HG02588 (cell line): ENCODE data around the gene NNAT.

Experiments used
- ATAC-seq: cut with Tn5 transposase; IDR thresholded peaks from one replicate; pipeline ENCODE4 v1.9.1; 2021; ENCODE audit warnings: mild to moderate bottlenecking, moderate library complexity; ENCODE audit not compliant: unreplicated experiment

NNAT gene

GRCh38 chr20:37501940-37502339, 19.1 kb upstream of the NNAT start:
- ATAC-seq: no peak

DNA sequence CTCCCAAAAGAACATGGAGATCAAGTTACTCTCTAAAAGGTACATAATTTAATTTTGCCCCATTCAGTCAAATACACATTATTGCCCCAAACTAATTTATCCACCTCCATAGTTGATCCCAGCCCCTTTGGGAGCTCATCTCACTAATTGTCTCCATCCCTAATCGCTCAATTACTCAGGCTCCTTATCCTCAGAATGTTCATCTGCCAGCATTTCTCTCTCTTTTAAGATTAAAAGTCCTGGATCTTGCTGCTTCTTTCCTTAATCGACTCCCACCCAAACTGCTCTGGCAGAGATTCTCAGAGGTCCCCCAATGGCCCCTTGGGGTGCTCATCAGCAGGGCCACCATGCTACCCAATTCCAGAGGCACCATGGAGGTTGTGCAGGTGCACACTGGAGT, 18.4 kb upstream of the NNAT start:
- no peak for ATAC-seq

DNA sequence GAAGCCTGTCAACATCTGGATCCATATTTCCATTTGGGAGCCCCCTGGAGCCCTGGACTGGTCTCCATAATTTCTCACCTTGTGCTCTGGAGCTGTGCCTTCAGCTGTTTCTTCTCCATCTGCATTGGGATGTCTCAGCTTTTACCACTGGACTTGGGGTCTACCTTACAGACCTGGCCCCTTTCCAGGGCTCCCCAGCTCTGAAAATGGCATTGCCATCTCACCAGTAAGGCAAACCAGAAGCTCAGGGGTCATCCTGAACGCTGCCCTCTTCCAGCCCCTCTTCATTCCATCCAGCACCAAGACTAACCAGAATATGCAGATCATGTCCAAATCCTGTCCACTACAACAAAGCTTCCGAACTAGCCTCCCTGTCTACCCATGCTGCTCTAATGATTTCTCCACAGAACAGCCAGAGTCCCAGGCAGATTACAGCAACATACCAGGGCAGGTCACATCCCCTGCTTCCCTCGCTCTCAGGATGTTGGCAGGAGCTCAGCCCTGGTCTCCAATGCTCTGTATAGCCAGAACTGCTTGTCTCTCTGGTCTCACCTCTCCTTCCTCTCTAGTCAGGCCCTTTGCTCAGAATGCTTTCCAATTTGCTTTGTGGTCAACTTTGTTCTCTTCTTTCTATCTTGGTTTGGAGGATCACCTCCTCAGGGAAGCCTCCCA, 17.7 kb upstream of the NNAT start:
- ATAC-seq: no peak

DNA sequence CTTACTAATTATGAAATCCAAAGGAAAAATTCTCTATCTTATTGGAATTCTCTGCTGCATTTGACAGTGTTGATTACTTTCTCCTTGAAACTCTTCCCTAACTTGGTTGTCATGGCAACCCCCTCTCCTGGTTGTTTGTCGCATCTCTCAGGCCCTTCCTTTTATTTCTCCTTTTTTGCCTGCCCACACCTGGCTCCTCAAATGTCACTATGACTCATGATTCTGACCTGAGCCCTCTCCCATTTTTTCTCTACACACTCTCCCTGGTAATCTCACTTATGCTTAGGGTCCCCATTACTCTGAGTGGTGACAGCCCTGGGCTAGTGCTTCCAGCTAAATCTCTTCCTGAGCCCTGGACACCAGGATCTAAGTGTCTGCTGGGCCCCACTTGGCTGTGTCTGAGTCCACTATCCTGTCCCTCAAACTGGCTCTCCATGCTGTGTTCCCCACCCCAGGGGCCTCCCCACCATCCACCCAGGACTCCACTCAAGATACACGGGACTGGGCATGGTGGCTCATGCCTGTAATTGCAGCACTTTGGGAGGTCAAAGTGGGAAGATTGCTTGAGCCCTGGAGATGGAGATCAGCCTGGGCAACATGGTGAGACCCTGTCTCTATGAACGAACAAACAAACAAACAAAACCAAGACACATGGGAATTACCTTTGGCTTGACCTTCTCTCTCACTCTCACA, 16.5 kb upstream of the NNAT start:
- no peak for ATAC-seq

GRCh38 chr20:37505263-37506151, 15.5 kb upstream of the NNAT start:
- ATAC-seq: no peak

DNA sequence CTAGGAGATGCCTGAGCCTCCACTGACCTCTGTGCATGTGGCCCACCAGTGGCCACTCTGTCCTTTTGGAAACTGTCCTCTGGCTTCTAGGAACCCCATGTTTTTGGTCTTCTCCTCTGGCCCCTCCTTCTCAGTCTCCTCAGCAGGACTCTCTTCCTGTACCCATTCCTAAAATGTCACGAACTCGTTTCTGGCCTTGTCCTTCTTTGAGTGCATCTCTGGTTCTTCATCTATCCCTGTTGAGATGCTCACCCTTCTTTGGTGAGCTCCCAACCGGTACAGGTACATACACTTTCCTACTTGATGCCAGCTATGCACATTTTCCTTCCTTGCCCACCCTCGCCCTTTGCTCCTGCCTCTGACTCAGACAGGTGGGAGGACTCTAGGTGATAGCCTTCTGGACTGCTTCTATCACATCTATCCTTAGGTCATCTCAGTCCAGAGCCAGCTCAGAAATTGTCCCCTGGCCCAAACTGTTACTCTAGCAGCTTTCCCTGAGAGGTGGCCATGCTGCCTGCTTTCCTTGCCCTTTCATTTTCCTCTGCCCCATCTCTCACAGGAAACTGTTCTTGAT, 14.8 kb upstream of the NNAT start:
- no peak for ATAC-seq

- ATAC-seq: no peak
Measured at GRCh38 chr20:37510226-37510625, 10.8 kb upstream of the NNAT start.

DNA sequence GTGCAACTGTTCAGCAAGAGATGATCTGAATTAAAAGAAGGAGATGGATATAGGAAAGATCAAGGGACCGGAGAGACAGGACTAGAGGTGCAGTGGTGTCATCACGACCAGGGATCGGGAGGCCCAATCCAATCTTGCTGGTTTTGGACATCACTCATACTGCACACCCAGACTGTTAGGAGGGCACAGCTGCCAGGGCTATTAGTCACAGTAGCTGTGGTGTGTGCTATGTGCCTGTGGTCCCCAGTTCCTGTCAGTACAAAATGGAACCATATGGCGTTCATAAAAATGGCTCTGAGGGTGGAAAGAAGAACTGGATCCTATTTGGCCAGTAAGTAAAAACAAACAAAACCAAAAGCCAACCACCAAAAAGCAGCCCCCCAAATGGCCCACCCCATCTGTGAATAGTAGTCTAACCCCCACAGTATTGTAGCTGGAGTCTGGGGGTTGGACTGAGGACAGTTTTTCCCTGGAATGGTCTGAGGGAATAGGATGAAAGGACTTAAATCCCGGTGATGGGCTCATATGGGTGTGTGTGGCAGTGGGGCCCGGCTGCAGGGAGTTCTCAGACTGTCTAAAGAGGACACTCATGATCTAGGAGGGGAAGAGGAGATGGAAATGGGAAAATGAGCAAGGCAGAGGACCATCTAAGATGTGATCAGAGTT, 9.3 kb upstream of the NNAT start:
- no peak for ATAC-seq

DNA sequence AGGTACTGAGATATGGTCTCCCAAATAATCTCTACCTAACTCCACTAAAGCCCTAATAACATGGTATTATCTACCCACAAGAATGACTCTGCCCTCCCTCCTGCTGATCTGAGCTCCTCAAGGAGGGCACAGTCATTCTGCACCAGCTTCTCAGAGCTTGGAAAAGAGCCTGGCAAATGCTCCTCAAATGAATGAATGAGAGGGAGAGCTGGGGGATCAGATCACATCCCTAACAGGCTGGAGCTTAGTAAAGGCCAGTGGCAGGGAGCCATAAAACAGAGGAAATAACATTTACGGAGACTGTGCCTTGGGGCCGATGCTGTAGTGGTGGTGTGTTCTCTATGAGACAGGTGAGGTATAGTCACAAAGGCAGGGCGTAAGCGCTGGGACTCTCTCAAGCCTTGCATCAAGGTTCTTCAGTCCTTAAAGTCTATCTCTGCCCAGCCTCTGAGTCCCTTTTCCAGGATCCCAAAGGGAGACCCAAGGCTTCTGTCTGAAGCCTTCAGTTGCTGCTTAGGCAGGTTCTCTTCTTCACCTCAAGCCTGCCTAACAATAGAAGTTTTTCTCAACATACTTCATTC, 7.2 kb upstream of the NNAT start:
- no peak for ATAC-seq

- ATAC-seq: no peak
Measured at GRCh38 chr20:37515876-37516275, 5.2 kb upstream of the NNAT start.

DNA sequence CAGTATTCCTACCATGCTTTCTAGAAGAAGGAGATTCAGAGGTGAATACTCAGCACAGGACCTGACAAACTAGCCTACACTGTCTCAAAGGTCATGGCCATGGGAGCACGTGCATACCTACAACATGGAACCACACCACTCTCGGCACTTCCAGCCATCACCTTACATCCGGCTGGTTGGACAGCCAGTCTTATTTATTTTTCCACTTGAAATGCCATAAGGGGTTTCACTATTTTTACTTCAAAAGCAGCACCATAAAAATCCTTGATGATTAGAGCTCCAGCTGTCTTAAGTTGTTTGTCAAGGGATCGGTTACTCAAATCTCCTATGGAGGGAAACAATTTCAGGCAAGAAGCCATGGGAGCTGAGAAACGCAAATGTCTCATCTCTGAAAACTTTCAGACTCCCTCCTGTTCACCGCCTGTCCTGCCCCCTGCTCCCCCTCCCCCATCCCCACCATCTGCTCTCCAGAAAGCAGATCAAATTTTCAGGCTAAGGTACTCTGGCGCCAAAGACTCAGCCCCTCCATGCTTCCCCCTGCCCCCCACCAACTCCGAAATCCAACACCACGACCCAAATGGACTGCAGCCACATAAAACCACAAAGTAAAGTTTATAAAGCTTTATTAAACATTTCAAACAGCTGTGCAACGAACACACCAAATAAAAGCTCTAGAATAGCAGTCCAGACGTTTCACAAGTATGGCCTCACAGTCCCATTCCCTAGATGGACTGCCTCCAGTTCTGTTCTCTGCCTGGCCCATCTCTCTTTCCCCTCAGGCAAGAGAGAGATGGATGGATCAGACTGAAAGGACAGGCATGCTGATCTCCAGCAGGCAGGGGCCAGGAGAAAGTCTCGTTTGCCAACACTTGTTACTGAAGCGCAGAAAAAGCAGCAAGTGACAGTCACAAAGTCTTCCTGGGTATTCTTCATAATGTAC, 4.0 kb upstream of the NNAT start:
- ATAC-seq: no peak

DNA sequence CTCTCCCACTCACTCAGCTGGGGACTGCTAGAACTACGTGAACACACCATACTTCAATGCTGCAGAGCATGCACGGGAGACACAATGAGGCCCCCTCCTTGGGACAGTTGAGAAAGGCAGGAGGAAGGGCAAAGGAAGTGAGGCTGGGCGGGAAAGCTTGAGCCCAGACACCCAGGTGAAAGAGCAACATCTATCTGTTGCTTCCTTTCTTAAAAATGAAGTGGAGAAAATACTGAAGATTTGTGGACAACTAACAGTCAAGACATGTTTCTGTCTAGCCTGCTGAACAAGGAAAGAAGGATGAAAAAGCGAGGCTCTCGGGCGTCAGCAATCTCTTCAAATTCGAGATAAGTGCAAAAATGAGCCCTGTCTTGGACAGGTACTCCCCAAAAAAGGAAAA, 3.0 kb upstream of the NNAT start:
- no peak for ATAC-seq

GRCh38 chr20:37518606-37519507, 2.2 kb upstream of the NNAT start:
- ATAC-seq: no peak

GRCh38 chr20:37519508-37520418, 1.3 kb upstream of the NNAT start:
- no peak for ATAC-seq

- ATAC-seq: no peak
Measured at GRCh38 chr20:37520419-37520955, 563 bp upstream of the NNAT start.

DNA sequence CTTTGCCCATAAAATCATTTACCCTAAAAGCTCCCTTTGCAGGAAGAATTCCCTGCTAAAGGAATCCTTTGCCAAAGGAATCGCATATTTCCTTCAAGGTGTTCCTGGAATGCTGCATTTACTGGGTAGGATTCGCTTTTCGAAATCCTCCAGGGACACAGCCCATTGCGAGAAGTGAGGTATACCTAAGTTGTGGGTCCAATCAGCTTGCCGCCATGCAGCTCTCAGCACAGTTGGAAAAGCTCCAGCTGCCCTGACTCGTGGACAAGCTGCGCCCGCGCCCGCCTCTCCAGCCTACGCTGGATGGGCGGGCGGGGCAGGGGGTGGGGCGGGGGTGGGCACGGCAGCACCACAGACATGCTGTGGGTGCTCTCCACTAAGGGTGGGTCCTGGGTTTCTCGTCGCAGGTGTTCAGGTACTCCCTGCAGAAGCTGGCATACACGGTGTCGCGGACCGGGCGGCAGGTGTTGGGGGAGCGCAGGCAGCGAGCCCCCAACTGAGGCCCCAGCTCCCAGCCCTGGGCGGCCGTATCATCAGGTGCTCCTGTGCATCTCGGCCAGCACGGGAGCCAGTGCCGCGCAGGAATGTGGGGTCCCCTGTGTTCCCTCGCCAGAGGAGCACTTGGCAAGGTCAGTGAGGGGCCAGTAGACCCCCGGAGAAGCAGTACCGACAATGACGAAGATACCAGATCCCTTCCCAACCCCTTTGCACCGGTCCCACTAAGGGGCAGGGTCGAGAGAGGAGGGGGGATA, 1.4 kb downstream of the NNAT start:
- no peak for ATAC-seq
